GM12878 (cell line): ENCODE results near the gene COL16A1.

Experiments
- CBX5 ChIP-seq: sonication (generic); IDR thresholded peaks from 2 replicates; pipeline ENCODE4 v1.6.1; 2016; ENCODE audit warnings: low read depth, moderate library complexity, mild to moderate bottlenecking, inconsistent platforms
- POLR2A ChIP-seq: IDR thresholded peaks from 2 replicates; pipeline ENCODE4 v1.6.1; 2011; ENCODE audit warnings: low read depth, mild to moderate bottlenecking, low read length
- TF ChIP-seq, protein P1 (sequence below): IDR thresholded peaks from 2 replicates; pipeline ENCODE4 v1.6.1; 2012; ENCODE audit warnings: low read depth, low read length, improper control_type of control experiment
- TF ChIP-seq, protein P2 (sequence below), 3 experiments: IDR thresholded peaks in 2 of 3; conservative IDR thresholded peaks in 1 of 3; 2 replicates each; pipeline ENCODE4 v1.5.1; 2011; ENCODE audit warnings: low read depth in 3 of 3, low read length in 3 of 3, mild to moderate bottlenecking in 3 of 3, control low read depth in 2 of 3, moderate library complexity in 2 of 3, inconsistent platforms in 1 of 3, mixed read lengths in 1 of 3; ENCODE audit not compliant: control insufficient read depth in 2 of 3, insufficient read depth in 1 of 3; ENCODE audit errors: extremely low read depth in 1 of 3

DNA sequence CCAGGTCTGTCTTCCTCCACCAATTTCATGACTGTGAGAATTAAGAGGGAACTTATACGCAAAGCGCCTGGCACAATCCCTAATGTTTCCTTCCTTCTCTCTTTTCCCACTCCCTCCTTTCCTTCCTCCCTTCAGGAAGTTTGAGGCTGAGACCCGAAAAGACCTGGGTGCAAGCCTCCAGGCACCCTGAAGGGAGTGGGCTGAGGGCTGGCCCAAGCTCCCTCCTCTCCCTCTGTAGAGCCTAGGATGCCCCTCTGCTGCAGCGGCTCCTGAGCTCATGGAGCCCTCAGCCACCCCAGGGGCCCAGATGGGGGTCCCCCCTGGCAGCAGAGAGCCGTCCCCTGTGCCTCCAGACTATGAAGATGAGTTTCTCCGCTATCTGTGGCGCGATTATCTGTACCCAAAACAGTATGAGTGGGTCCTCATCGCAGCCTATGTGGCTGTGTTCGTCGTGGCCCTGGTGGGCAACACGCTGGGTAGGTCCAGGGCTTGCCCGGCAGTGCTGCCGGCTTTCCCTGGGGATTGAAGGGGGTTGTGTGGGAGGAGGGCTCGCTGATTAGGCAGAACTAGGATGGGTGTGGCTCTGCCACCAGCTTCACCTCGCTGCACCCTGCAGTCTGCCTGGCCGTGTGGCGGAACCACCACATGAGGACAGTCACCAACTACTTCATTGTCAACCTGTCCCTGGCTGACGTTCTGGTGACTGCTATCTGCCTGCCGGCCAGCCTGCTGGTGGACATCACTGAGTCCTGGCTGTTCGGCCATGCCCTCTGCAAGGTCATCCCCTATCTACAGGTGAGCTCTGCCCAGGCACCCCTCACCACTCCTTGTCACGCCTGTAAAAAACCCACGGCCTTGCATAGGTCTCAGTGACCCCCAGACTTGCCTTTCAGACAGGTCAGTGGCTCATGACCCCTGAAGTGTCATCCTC, 84.6 kb downstream of the COL16A1 start:
- TF ChIP-seq, protein P1, sequence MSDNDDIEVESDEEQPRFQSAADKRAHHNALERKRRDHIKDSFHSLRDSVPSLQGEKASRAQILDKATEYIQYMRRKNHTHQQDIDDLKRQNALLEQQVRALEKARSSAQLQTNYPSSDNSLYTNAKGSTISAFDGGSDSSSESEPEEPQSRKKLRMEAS = no peak
- no peak for TF ChIP-seq CBX5
- TF ChIP-seq, protein P2, sequence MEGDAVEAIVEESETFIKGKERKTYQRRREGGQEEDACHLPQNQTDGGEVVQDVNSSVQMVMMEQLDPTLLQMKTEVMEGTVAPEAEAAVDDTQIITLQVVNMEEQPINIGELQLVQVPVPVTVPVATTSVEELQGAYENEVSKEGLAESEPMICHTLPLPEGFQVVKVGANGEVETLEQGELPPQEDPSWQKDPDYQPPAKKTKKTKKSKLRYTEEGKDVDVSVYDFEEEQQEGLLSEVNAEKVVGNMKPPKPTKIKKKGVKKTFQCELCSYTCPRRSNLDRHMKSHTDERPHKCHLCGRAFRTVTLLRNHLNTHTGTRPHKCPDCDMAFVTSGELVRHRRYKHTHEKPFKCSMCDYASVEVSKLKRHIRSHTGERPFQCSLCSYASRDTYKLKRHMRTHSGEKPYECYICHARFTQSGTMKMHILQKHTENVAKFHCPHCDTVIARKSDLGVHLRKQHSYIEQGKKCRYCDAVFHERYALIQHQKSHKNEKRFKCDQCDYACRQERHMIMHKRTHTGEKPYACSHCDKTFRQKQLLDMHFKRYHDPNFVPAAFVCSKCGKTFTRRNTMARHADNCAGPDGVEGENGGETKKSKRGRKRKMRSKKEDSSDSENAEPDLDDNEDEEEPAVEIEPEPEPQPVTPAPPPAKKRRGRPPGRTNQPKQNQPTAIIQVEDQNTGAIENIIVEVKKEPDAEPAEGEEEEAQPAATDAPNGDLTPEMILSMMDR (IDR thresholded peaks at IDR 0.05 in 2 of 3, conservative IDR thresholded peaks at IDR 0.05 in 1 of 3; ENCODE audit: control insufficient read depth in 2 of 3, extremely low read depth in 1 of 3, insufficient read depth in 1 of 3, low read depth in 3 of 3, low read length in 3 of 3) = no peak; a peak in 1 of 6 replicates
- TF ChIP-seq POLR2A = no peak
